ENCODE data around the gene CPEB4.

CPEB4 gene

GRCh38 chr5:173935396-173935795 lies 47.2 kb downstream of the CPEB4 start:
- no peak overlapping the region for H3K4me3 ChIP-seq (ENCODE audit: low read depth in 1 of 2, low read length in 2 of 2)
- no peaks in the 10 kb centered on the region for H3K9me3 ChIP-seq (ENCODE audit: control insufficient read depth in 1 of 2, low read length in 2 of 2)
- no peaks in the 10 kb centered on the region for H3K27me3 ChIP-seq (ENCODE audit: low read depth, low read length)
- no peak overlapping the region for H3K27ac ChIP-seq (ENCODE audit: low read length)
- H3K36me3 ChIP-seq (ENCODE audit: control insufficient read depth in 1 of 2, insufficient read depth in 2 of 2, low read length in 2 of 2): no peaks in the 10 kb centered on the region
- H3K4me1 ChIP-seq (ENCODE audit: control insufficient read depth in 1 of 2, insufficient read depth in 2 of 2, low read length in 2 of 2): no peaks in the 10 kb centered on the region

GRCh38 chr5:173940269-173940668 lies 52.1 kb downstream of the CPEB4 start:
- no peaks in the 10 kb centered on the region for H3K9me3 ChIP-seq (ENCODE audit: control insufficient read depth in 1 of 2, low read length in 2 of 2)
- no peak overlapping the region for H3K27ac ChIP-seq (ENCODE audit: low read length)
- peaks cover 7 to 21% of the 10 kb centered on the region in 2 donors for H3K4me1 ChIP-seq (ENCODE audit: control insufficient read depth in 1 of 2, insufficient read depth in 2 of 2, low read length in 2 of 2)

GRCh38 chr5:173941102-173941501 lies 53.0 kb downstream of the CPEB4 start:
- no peak overlapping the region for H3K4me3 ChIP-seq (ENCODE audit: low read depth in 1 of 2, low read length in 2 of 2)
- H3K27me3 ChIP-seq (ENCODE audit: low read depth, low read length): no peaks in the 10 kb centered on the region
- H3K36me3 ChIP-seq (ENCODE audit: control insufficient read depth in 1 of 2, insufficient read depth in 2 of 2, low read length in 2 of 2): peaks cover 12 to 15% of the 10 kb centered on the region in 2 donors
- no peaks in the 10 kb centered on the region for H3K9me3 ChIP-seq (ENCODE audit: control insufficient read depth in 1 of 2, low read length in 2 of 2)
- no peak overlapping the region for H3K27ac ChIP-seq (ENCODE audit: low read length)
- peaks cover 7 to 21% of the 10 kb centered on the region in 2 donors for H3K4me1 ChIP-seq (ENCODE audit: control insufficient read depth in 1 of 2, insufficient read depth in 2 of 2, low read length in 2 of 2)

More at GRCh38 chr5:173940269-173940668, 52.1 kb downstream of the CPEB4 start:
- H3K4me3 ChIP-seq (ENCODE audit: low read depth in 1 of 2, low read length in 2 of 2): no peak overlapping the region
- H3K36me3 ChIP-seq (ENCODE audit: control insufficient read depth in 1 of 2, insufficient read depth in 2 of 2, low read length in 2 of 2): peaks cover 4 to 7% of the 10 kb centered on the region in 2 donors
- H3K27me3 ChIP-seq (ENCODE audit: low read depth, low read length): no peaks in the 10 kb centered on the region

- Histone ChIP-seq H3K27ac (ENCODE audit: low read length) (no peak overlapping the region), H3K4me3 (ENCODE audit: low read depth in 1 of 2, low read length in 2 of 2) (no peak overlapping the region)
Observed at GRCh38 chr5:173941758-173942401, 53.7 kb downstream of the CPEB4 start.

GRCh38 chr5:173944511-173944910 lies 56.4 kb downstream of the CPEB4 start:
- Histone ChIP-seq H3K36me3 (ENCODE audit: control insufficient read depth in 1 of 2, insufficient read depth in 2 of 2, low read length in 2 of 2) (peaks cover 35 to 39% of the 10 kb centered on the region in 2 donors), H3K4me1 (ENCODE audit: control insufficient read depth in 1 of 2, insufficient read depth in 2 of 2, low read length in 2 of 2) (peaks cover 7 to 21% of the 10 kb centered on the region in 2 donors), H3K9me3 (ENCODE audit: control insufficient read depth in 1 of 2, low read length in 2 of 2) (no peaks in the 10 kb centered on the region), H3K4me3 (ENCODE audit: low read depth in 1 of 2, low read length in 2 of 2) (no peak overlapping the region), H3K27me3 (ENCODE audit: low read depth, low read length) (no peaks in the 10 kb centered on the region), H3K27ac (ENCODE audit: low read length) (no peak overlapping the region)

More at GRCh38 chr5:173941758-173942401, 53.7 kb downstream of the CPEB4 start:
- Histone ChIP-seq H3K27me3 (ENCODE audit: low read depth, low read length) (no peaks in the 10 kb centered on the region), H3K4me1 (ENCODE audit: control insufficient read depth in 1 of 2, insufficient read depth in 2 of 2, low read length in 2 of 2) (peaks cover 7 to 21% of the 10 kb centered on the region in 2 donors), H3K9me3 (ENCODE audit: control insufficient read depth in 1 of 2, low read length in 2 of 2) (no peaks in the 10 kb centered on the region), H3K36me3 (ENCODE audit: control insufficient read depth in 1 of 2, insufficient read depth in 2 of 2, low read length in 2 of 2) (peaks cover 20 to 23% of the 10 kb centered on the region in 2 donors)

- H3K4me3 ChIP-seq (ENCODE audit: low read depth in 1 of 2, low read length in 2 of 2): no peak overlapping the region
- no peak overlapping the region for H3K27ac ChIP-seq (ENCODE audit: low read length)
- no peaks in the 10 kb centered on the region for H3K27me3 ChIP-seq (ENCODE audit: low read depth, low read length)
- H3K36me3 ChIP-seq (ENCODE audit: control insufficient read depth in 1 of 2, insufficient read depth in 2 of 2, low read length in 2 of 2): peaks cover 40 to 43% of the 10 kb centered on the region in 2 donors
- peaks cover 7 to 21% of the 10 kb centered on the region in 2 donors for H3K4me1 ChIP-seq (ENCODE audit: control insufficient read depth in 1 of 2, insufficient read depth in 2 of 2, low read length in 2 of 2)
- no peaks in the 10 kb centered on the region for H3K9me3 ChIP-seq (ENCODE audit: control insufficient read depth in 1 of 2, low read length in 2 of 2)
Observed at GRCh38 chr5:173945160-173945559, 57.0 kb downstream of the CPEB4 start.

- Histone ChIP-seq H3K27me3 (ENCODE audit: low read depth, low read length) (no peaks in the 10 kb centered on the region), H3K9me3 (ENCODE audit: control insufficient read depth in 1 of 2, low read length in 2 of 2) (no peaks in the 10 kb centered on the region), H3K36me3 (ENCODE audit: control insufficient read depth in 1 of 2, insufficient read depth in 2 of 2, low read length in 2 of 2) (peaks cover 40 to 51% of the 10 kb centered on the region in 2 donors), H3K27ac (ENCODE audit: low read length) (no peak overlapping the region), H3K4me1 (ENCODE audit: control insufficient read depth in 1 of 2, insufficient read depth in 2 of 2, low read length in 2 of 2) (peaks cover 7 to 25% of the 10 kb centered on the region in 2 donors), H3K4me3 (ENCODE audit: low read depth in 1 of 2, low read length in 2 of 2) (no peak overlapping the region)
Observed at GRCh38 chr5:173946323-173946722, 58.2 kb downstream of the CPEB4 start.

GRCh38 chr5:173950829-173951228 lies 62.7 kb downstream of the CPEB4 start:
- no peak overlapping the region for H3K4me3 ChIP-seq (ENCODE audit: low read depth in 1 of 2, low read length in 2 of 2)
- no peak overlapping the region for H3K27ac ChIP-seq (ENCODE audit: low read length)
- peaks cover 0 to 12% of the 10 kb centered on the region in 2 donors for H3K4me1 ChIP-seq (ENCODE audit: control insufficient read depth in 1 of 2, insufficient read depth in 2 of 2, low read length in 2 of 2)
- no peaks in the 10 kb centered on the region for H3K9me3 ChIP-seq (ENCODE audit: control insufficient read depth in 1 of 2, low read length in 2 of 2)
- H3K27me3 ChIP-seq (ENCODE audit: low read depth, low read length): no peaks in the 10 kb centered on the region
- peaks cover 66 to 68% of the 10 kb centered on the region in 2 donors for H3K36me3 ChIP-seq (ENCODE audit: control insufficient read depth in 1 of 2, insufficient read depth in 2 of 2, low read length in 2 of 2)

GRCh38 chr5:173953528-173954090 lies 65.5 kb downstream of the CPEB4 start:
- H3K4me3 ChIP-seq (ENCODE audit: low read depth in 1 of 2, low read length in 2 of 2): no peak overlapping the region
- peaks cover 0 to 20% of the 10 kb centered on the region in 2 donors for H3K4me1 ChIP-seq (ENCODE audit: control insufficient read depth in 1 of 2, insufficient read depth in 2 of 2, low read length in 2 of 2)
- peaks cover 47 to 50% of the 10 kb centered on the region in 2 donors for H3K36me3 ChIP-seq (ENCODE audit: control insufficient read depth in 1 of 2, insufficient read depth in 2 of 2, low read length in 2 of 2)
- H3K27me3 ChIP-seq (ENCODE audit: low read depth, low read length): no peaks in the 10 kb centered on the region
- peak overlapping the region; percentile 57 for H3K27ac ChIP-seq (ENCODE audit: low read length)
- H3K9me3 ChIP-seq (ENCODE audit: control insufficient read depth in 1 of 2, low read length in 2 of 2): no peaks in the 10 kb centered on the region

- Histone ChIP-seq H3K4me3 (ENCODE audit: low read depth in 1 of 2, low read length in 2 of 2) (no peak overlapping the region), H3K36me3 (ENCODE audit: control insufficient read depth in 1 of 2, insufficient read depth in 2 of 2, low read length in 2 of 2) (peaks cover 44 to 46% of the 10 kb centered on the region in 2 donors), H3K27me3 (ENCODE audit: low read depth, low read length) (no peaks in the 10 kb centered on the region), H3K9me3 (ENCODE audit: control insufficient read depth in 1 of 2, low read length in 2 of 2) (no peaks in the 10 kb centered on the region), H3K4me1 (ENCODE audit: control insufficient read depth in 1 of 2, insufficient read depth in 2 of 2, low read length in 2 of 2) (peaks cover 0 to 20% of the 10 kb centered on the region in 2 donors), H3K27ac (ENCODE audit: low read length) (peak overlapping the region; percentile 57)
Observed at GRCh38 chr5:173954671-173955521, 66.7 kb downstream of the CPEB4 start.

GRCh38 chr5:173960986-173961385 lies 72.8 kb downstream of the CPEB4 start:
- no peak overlapping the region for H3K27ac ChIP-seq (ENCODE audit: low read length)
- H3K36me3 ChIP-seq (ENCODE audit: control insufficient read depth in 1 of 2, insufficient read depth in 2 of 2, low read length in 2 of 2): peaks cover 6% of the 10 kb centered on the region in 2 donors

More at GRCh38 chr5:173960986-173961385, 72.8 kb downstream of the CPEB4 start:
- H3K4me1 ChIP-seq (ENCODE audit: control insufficient read depth in 1 of 2, insufficient read depth in 2 of 2, low read length in 2 of 2): peaks cover 0 to 10% of the 10 kb centered on the region in 2 donors
- no peaks in the 10 kb centered on the region for H3K9me3 ChIP-seq (ENCODE audit: control insufficient read depth in 1 of 2, low read length in 2 of 2)
- H3K4me3 ChIP-seq (ENCODE audit: low read depth in 1 of 2, low read length in 2 of 2): no peak overlapping the region
- no peaks in the 10 kb centered on the region for H3K27me3 ChIP-seq (ENCODE audit: low read depth, low read length)
